ENCODE data around the gene METTL6. TPM values are rescaled to one million over a fixed set of nuclear protein-coding genes. Genes with fewer than 3 reads are reported as not detected.
"Not testable (repeated sequence)": the region's sequence is repeated elsewhere in the genome, so short reads cannot be mapped to it uniquely, and the experiment has no call there.

Gene METTL6
- total RNA-seq, 1 donor = 9.7 TPM

- H3K4me1 ChIP-seq (ENCODE audit: insufficient read depth, low read length) = peaks cover 13% of the 10 kb centered on the region
- no peaks in the 10 kb centered on the region for H3K9me3 ChIP-seq (ENCODE audit: low read depth, low read length)
- H3K27me3 ChIP-seq (ENCODE audit: insufficient read depth, low read length) = no peaks in the 10 kb centered on the region
- H3K4me3 ChIP-seq (ENCODE audit: low read length) = no peak overlapping the region
These were observed 49.2 kb downstream of the METTL6 start for GRCh38 chr3:15377961-15378791.

GRCh38 chr3:15375461-15376000, 51.8 kb downstream of the METTL6 start:
- Histone ChIP-seq H3K27me3 (ENCODE audit: insufficient read depth, low read length) (no peaks in the 10 kb centered on the region), H3K4me1 (ENCODE audit: insufficient read depth, low read length) (peaks cover 13% of the 10 kb centered on the region), H3K4me3 (ENCODE audit: low read length) (no peak overlapping the region)

DNA sequence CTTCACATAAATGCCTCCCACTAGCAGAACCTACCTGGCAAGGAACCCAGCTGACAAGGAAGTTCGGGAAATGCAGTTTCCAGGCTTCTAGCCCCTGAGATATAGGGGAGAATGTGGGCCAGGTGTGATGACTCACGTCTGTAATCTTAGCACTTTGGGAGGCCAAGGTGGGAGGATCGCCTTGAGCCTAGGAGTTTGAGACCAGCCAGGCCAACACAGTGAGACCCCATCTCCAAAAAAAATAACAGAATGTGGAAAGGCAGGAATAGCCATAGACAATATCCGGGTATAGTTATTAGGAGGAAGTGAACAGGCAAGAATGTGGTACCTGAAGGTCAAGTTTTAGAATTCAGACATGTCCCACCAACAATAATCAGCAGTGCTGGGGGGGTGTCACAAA, 54.4 kb downstream of the METTL6 start:
- Histone ChIP-seq H3K4me1 (ENCODE audit: insufficient read depth, low read length) (peaks cover 24% of the 10 kb centered on the region), H3K27me3 (ENCODE audit: insufficient read depth, low read length) (no peaks in the 10 kb centered on the region)

More at GRCh38 chr3:15375461-15376000, 51.8 kb downstream of the METTL6 start:
- no peaks in the 10 kb centered on the region for H3K9me3 ChIP-seq (ENCODE audit: low read depth, low read length)

DNA sequence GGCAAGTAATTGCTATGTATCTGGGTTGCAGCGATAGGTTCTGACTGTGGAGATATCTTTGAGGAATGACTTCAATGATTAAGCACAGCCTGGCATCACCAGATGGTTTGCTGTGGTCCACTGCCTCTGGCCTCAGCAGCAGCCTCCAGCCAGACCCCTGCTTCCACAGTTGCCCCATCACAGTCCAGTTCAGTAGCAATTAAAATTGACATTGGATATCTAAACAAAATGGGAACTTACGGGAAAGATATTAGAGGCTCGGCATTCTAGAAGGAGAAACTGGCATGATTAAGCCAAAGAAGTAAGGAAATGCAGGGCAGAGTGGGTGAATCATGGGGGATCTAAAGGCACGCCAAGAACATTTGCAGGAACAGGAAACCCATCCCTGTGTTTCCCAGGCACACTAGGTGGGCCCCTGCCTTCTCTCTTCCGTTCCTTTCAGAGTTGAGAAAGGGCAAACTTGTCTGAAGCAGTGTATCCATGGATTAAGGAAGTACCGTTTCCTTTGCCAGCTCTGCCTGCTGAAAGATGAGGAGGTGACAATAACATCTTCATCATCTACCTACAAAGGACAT, 58.7 kb downstream of the METTL6 start:
- Histone ChIP-seq H3K4me1 (ENCODE audit: insufficient read depth, low read length) (peaks cover 29% of the 10 kb centered on the region), H3K27me3 (ENCODE audit: insufficient read depth, low read length) (no peaks in the 10 kb centered on the region), H3K4me3 (ENCODE audit: low read length) (no peak overlapping the region), H3K9me3 (ENCODE audit: low read depth, low read length) (no peaks in the 10 kb centered on the region)

More for the DNA sequence above, 54.4 kb downstream of the METTL6 start:
- Histone ChIP-seq H3K9me3 (ENCODE audit: low read depth, low read length) (no peaks in the 10 kb centered on the region), H3K4me3 (ENCODE audit: low read length) (no peak overlapping the region)

- no peaks in the 10 kb centered on the region for H3K9me3 ChIP-seq (ENCODE audit: low read depth, low read length)
- no peak overlapping the region for H3K4me3 ChIP-seq (ENCODE audit: low read length)
- no peaks in the 10 kb centered on the region for H3K27me3 ChIP-seq (ENCODE audit: insufficient read depth, low read length)
- peaks cover 37% of the 10 kb centered on the region for H3K4me1 ChIP-seq (ENCODE audit: insufficient read depth, low read length)
These were observed 60.3 kb downstream of the METTL6 start for GRCh38 chr3:15367059-15367458.

- H3K4me1 ChIP-seq (ENCODE audit: insufficient read depth, low read length) = peaks cover 56% of the 10 kb centered on the region
- H3K4me3 ChIP-seq (ENCODE audit: low read length); H3K27me3 ChIP-seq (ENCODE audit: insufficient read depth, low read length); H3K9me3 ChIP-seq (ENCODE audit: low read depth, low read length): not testable (repeated sequence)
These were observed 63.3 kb downstream of the METTL6 start for GRCh38 chr3:15364078-15364477.

DNA sequence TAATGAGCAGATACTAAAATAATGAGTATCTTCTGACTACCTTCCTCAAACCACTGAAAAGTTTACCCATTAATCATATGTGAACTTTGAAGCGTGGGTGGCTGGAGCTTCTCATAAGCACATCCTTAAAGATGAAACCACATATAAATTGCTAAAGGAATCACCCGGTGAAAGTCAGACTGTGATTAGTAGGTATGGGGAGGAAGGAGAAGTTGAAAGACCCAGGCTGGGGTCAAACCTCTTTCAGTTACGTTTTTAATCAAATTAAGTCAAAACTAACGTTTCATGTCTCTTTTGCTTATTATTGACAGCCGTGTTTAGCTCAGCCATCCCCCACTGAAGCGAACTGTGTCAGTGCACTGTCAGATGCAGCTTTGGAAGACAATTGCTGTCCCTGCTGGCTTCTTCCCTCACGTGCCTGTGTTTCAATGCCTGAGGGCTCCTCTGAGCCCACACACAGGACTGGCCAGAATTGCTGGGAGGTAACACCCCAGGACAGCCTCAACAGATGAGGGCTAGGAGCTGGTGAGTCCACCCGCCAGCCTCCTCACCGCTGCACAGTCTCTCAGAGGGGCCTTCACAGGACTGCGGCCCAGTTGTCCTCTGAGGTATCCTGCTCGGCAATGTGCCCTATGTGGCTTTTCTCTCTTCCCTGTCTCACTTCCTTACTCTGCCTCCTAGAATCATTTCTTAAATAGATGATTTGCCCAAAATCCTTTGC, 65.7 kb downstream of the METTL6 start:
- H3K4me3 ChIP-seq (ENCODE audit: low read length) = no peak overlapping the region
- peaks cover 45% of the 10 kb centered on the region for H3K4me1 ChIP-seq (ENCODE audit: insufficient read depth, low read length)
- no peaks in the 10 kb centered on the region for H3K27me3 ChIP-seq (ENCODE audit: insufficient read depth, low read length)
- no peaks in the 10 kb centered on the region for H3K9me3 ChIP-seq (ENCODE audit: low read depth, low read length)

DNA sequence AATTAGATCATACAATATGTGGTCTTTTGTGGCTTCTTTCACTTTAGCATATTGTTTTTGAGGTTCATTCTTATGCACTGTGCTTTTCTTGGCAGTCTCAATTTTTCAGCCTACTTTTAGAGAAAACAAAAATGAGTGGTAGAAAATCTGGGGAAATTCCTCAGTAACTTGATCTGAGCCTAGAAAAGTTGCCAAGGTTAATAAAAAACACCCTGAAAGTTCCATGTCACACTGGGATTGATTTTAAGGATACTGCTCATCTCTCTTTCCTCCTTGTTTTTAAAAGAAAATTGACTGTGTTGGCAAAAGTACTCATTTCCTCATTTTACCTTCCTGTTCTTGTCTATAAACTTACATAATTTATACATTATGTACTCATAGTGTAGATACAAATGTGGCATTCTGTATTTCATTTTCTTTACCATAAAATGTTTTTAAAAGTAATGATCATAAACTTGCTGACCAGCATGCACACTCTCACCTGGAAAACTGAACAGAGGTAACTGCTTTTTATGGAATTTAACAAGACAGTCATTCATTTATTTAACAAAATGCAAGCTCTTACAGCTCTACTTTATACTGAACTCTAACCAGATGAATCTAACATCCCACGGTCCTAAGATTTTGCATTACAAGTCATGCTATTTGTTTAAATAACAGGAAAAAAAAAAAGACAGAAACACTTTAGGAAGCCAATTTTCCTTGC, 66.4 kb downstream of the METTL6 start:
- H3K4me1 ChIP-seq (ENCODE audit: insufficient read depth, low read length) = peaks cover 52% of the 10 kb centered on the region
- H3K4me3 ChIP-seq (ENCODE audit: low read length) = no peak overlapping the region
- H3K9me3 ChIP-seq (ENCODE audit: low read depth, low read length) = no peaks in the 10 kb centered on the region
- H3K27me3 ChIP-seq (ENCODE audit: insufficient read depth, low read length) = no peaks in the 10 kb centered on the region

Other genes with a start within 250 kb of the METTL6 start
- 111 TPM for gene CAPN7, start 221.3 kb downstream of the METTL6 start, total RNA-seq
- gene SH3BP5, start 95.0 kb downstream of the METTL6 start, total RNA-seq = 24.6 TPM
- gene EAF1, start 54 bp upstream of the METTL6 start, total RNA-seq = 121 TPM
- 1.9 TPM for gene COLQ, start 94.2 kb upstream of the METTL6 start, total RNA-seq
- 39.3 TPM for gene HACL1, start 174.0 kb upstream of the METTL6 start, total RNA-seq
- 16.7 TPM for gene BTD, start 174.2 kb upstream of the METTL6 start, total RNA-seq